DOHH2 (cell line): Measurements from ENCODE around the gene DKK3.

Source experiments
- H3F3A ChIP-seq: fragments of 200-600 bp; sonication (generic), shearing (Covaris generic); 2 replicates; pipeline ENCODE4 v1.6.0; 2016; ENCODE audit warnings: antibody characterized with exemption, mild to moderate bottlenecking; ENCODE audit not compliant: control insufficient read depth, insufficient read depth
- H3K27ac ChIP-seq: fragments of 200-600 bp; sonication (generic); 2 replicates; pipeline ENCODE4 v1.5.1; 2014; ENCODE audit warnings: low read depth, mild to moderate bottlenecking, low read length, moderate library complexity
- H3K27me3 ChIP-seq: fragments of 200-600 bp; sonication (generic); 2 replicates; pipeline ENCODE4 v1.6.1; 2014; ENCODE audit warnings: mild to moderate bottlenecking, low read length, mixed read lengths; ENCODE audit not compliant: control insufficient read depth
- H3K36me3 ChIP-seq: fragments of 200-600 bp; sonication (generic); 2 replicates; pipeline ENCODE4 v1.6.1; 2014; ENCODE audit warnings: mild to moderate bottlenecking, low read length, moderate library complexity, mixed read lengths; ENCODE audit not compliant: control insufficient read depth
- H3K4me1 ChIP-seq: fragments of 200-600 bp; sonication (generic); 2 replicates; pipeline ENCODE4 v1.6.1; 2014; ENCODE audit warnings: mild to moderate bottlenecking, low read length, mixed read lengths; ENCODE audit not compliant: control insufficient read depth
- H3K4me2 ChIP-seq: fragments of 200-600 bp; sonication (generic); 2 replicates; pipeline ENCODE4 v1.6.0; 2014; ENCODE audit warnings: mild to moderate bottlenecking, low read length, moderate library complexity
- H3K4me3 ChIP-seq: fragments of 200-600 bp; sonication (generic); 2 replicates; pipeline ENCODE4 v1.5.1; 2014; ENCODE audit warnings: mild to moderate bottlenecking, low read length, mixed read lengths
- H3K79me2 ChIP-seq: fragments of 200-600 bp; sonication (generic); 2 replicates; pipeline ENCODE4 v1.6.1; 2014; ENCODE audit warnings: mild to moderate bottlenecking, low read length, mixed read lengths; ENCODE audit not compliant: control insufficient read depth
- H3K9me2 ChIP-seq: fragments of 200-600 bp; sonication (generic); replicated peaks from 2 replicates; pipeline ENCODE4 v1.6.1; 2014; ENCODE audit warnings: mild to moderate bottlenecking, low read length, mixed read lengths; ENCODE audit not compliant: control insufficient read depth
- H3K9me3 ChIP-seq: fragments of 200-600 bp; sonication (generic); 2 replicates; pipeline ENCODE4 v1.6.1; 2014; ENCODE audit warnings: antibody characterized with exemption, low read length, mixed read lengths; ENCODE audit not compliant: control insufficient read depth, insufficient read depth
- H4K20me1 ChIP-seq: fragments of 200-600 bp; sonication (generic); 2 replicates; pipeline ENCODE4 v1.6.0; 2014; ENCODE audit warnings: low read depth, mild to moderate bottlenecking, antibody characterized with exemption, low read length, moderate library complexity; ENCODE audit not compliant: control insufficient read depth, insufficient read depth
- CTCF ChIP-seq: fragments of 200-600 bp; sonication (generic); IDR thresholded peaks from one replicate; pipeline ENCODE4 v1.5.1; 2014; ENCODE audit warnings: antibody characterized with exemption, mild to moderate bottlenecking, low read depth, low read length; ENCODE audit not compliant: poor library complexity, severe bottlenecking
- EZH2phosphoT487 ChIP-seq: fragments of 200-600 bp; sonication (generic); IDR thresholded peaks from 2 replicates; pipeline ENCODE4 v1.6.1; 2017; ENCODE audit warnings: borderline replicate concordance, mild to moderate bottlenecking, antibody characterized with exemption, low read length, moderate library complexity, mixed read lengths

DKK3 gene

DNA sequence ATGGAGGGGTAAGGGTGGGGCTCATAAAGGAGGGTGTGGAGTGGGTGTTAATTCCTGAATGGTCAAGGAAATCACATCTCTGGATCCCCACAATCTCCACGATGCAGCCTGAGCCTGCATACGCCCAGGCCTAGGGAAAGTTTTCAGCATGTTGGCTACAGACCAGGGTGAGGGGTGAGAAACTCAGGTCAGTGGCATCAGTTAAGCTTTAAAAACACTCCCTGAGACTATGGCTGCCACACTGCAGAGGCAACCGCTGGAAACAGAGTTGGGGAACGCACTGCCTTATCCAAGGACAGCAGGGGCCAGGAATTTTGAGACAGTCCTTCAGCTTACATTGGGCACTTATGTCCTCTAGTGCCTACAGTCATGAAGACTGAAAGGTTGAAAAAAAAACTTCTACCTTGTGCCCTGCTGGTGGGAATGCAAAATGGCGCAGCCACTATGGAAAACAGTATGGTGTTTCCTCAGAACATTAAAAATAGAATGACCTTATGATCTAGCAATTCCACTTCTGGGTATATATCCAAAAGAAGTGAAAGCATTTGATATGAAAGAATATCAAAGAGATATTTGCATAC lies 19.7 kb downstream of the DKK3 start:
- no peak for TF ChIP-seq EZH2phosphoT487
- no peak for TF ChIP-seq CTCF
- Histone ChIP-seq H3F3A (no peaks in the 10 kb centered on the region), H3K9me3 (no peaks in the 10 kb centered on the region), H3K79me2 (no peaks in the 10 kb centered on the region), H3K4me1 (no peaks in the 10 kb centered on the region), H3K27ac (no peak overlapping the region), H3K9me2 (no peaks in the 10 kb centered on the region), H3K27me3 (0 out of 2 replicates have a peak, but pooled peaks cover 2% of the 10 kb centered on the region), H3K4me3 (no peak overlapping the region), H3K4me2 (no peak overlapping the region), H4K20me1 (no peaks in the 10 kb centered on the region), H3K36me3 (no peaks in the 10 kb centered on the region)

DNA sequence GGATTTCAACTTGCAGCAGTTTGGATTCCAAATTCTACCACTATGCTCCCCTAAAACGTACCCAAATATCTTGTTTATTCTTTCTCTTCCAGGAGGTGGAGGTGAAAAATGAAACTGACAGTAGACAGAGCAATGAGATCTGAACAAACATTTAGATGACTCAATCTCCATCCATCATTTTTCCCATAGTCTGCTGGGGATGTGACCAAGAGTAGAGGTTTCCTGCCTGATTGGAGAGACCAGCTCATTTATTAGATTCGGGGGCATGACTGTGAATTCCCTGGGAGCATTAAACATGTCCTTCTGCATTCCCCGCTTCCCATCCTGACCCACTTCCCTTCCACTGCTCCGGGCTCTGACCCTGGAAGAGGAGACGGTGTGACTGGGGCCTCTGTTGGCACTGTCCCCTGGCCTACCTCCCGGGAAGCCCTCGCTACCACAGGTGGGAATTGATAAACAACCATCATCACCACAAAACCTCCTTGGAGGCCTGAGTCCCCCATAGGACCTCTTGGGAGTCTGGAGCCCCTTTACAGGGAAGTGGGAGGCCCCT lies 20.3 kb downstream of the DKK3 start:
- Histone ChIP-seq H3K4me1 (no peaks in the 10 kb centered on the region), H3K9me3 (no peaks in the 10 kb centered on the region), H3K27me3 (0 out of 2 replicates have a peak, but pooled peaks cover 2% of the 10 kb centered on the region), H3F3A (no peaks in the 10 kb centered on the region), H3K9me2 (no peaks in the 10 kb centered on the region), H3K4me2 (no peak overlapping the region), H4K20me1 (no peaks in the 10 kb centered on the region), H3K27ac (no peak overlapping the region), H3K4me3 (no peak overlapping the region), H3K79me2 (no peaks in the 10 kb centered on the region), H3K36me3 (no peaks in the 10 kb centered on the region)
- TF ChIP-seq CTCF (no peak), EZH2phosphoT487 (no peak)

GRCh38 chr11:11987503-11988022 lies 20.9 kb downstream of the DKK3 start:
- H3K4me3 ChIP-seq, result no peak overlapping the region
- no peaks in the 10 kb centered on the region for H3K36me3 ChIP-seq
- no peaks in the 10 kb centered on the region for H3K9me3 ChIP-seq
- no peaks in the 10 kb centered on the region for H3K4me1 ChIP-seq
- H3K27me3 ChIP-seq, result 0 out of 2 replicates have a peak, but pooled peaks cover 2% of the 10 kb centered on the region
- no peak overlapping the region for H3K4me2 ChIP-seq
- H3K9me2 ChIP-seq, result no peaks in the 10 kb centered on the region
- no peaks in the 10 kb centered on the region for H3K79me2 ChIP-seq
- TF ChIP-seq CTCF (peak; percentile 52), EZH2phosphoT487 (no peak)
- H3F3A ChIP-seq, result no peaks in the 10 kb centered on the region
- H3K27ac ChIP-seq, result no peak overlapping the region
- H4K20me1 ChIP-seq, result no peaks in the 10 kb centered on the region
